Measurements from ENCODE around the gene CAPS.

Gene CAPS

DNA sequence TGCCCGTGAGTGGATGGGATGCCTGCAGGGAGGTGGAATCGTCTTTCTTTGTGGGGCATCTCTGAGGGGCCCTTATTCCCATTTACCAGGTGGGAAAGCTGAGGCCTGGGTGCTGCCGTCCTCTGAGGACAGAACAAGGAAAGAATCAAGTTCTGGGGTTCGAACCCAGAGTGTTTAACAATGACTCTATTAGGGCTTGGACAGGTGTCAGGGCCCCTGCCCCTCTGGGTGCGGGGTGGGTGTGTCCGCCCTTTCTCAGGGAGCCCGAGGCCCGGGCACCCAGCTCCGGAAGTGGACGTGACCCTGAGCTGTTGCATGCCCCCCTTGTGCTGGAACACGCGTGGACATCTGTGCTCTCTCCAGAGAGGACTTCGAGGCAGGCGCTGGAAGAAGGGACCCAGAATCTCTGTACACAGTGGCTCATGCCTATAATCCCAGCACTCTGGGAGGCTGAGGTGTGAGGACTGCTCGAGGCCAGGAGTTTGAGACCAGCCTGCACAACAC lies 21.2 kb upstream of the CAPS start:
- DNase-seq: no peak

GRCh38 chr19:5893296-5893903 lies 20.7 kb upstream of the CAPS start:
- DNase-seq: no peak

DNA sequence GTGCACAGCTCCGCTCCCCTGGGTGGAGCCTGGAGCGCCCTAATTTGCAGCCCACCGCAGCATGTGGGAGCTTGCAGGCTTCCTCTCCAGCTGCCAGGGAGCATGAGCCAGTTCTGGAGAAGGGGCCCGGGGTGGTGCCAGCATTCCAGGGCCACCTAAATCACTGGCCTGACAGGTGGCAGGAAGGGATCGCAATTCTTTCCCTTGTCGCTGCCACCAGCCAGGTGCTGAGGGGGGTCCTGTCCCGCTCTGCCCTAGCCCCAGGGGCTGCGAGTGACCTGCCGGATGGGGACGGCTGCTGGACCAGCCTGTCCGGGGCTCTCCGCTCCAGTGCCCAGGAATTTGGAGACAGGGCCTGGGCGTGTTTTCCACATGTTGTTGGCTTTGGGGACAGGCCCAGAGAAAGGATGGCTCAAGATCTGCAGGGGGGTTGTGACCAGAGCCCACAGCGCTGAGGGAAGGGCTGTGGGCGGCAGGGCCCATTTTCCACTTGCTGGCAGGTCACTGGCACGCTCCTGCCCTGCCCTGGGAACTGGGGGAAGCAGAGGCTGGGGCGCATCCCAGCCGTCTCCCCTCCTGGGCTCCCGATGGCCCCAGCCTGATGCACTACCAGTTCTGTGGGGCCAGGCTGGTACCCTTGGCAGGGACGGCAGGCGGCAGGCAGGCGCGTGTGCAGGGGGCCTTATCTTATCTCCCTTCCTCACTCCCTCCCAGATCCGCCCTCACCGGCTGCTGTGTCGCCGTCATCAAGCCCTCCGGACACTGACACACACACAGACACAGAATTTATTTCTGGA lies 19.9 kb upstream of the CAPS start:
- no peak for DNase-seq

DNA sequence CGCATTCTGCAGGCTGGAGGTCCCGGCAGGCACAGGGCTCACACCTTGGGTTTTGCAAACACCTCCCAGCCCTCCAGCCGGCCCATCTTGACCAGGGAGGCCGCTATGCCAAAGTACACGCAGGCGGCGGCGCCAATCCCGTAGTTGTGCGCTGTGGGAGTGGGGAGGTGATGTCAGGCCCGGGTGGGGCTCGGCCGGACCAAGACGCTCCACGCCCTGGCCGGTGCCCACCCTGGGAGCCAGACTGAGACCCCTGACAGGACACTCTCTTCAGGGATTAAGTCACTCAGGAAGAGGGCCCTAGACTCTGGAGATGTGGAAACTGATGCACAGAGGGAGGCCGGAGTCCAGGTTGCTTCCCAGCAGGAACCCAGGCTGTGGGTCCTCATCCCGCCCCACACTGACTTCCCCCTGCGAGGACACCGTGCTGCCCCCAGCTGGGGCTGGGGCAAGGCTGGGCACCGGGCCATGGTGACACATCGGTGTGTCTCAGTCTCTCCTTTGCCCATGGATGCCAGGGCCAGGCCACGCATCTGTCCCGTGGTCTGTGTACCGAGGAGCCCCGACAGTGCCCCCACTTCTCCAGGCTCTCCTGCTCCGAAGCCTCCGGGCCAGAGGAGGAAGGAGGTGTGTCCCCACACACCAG lies 19.2 kb upstream of the CAPS start:
- no peak for DNase-seq

- no peak for DNase-seq
Observed at GRCh38 chr19:5895409-5895808, 18.6 kb upstream of the CAPS start.

- DNase-seq: no peak
Observed at GRCh38 chr19:5895890-5896289, 18.2 kb upstream of the CAPS start.

DNA sequence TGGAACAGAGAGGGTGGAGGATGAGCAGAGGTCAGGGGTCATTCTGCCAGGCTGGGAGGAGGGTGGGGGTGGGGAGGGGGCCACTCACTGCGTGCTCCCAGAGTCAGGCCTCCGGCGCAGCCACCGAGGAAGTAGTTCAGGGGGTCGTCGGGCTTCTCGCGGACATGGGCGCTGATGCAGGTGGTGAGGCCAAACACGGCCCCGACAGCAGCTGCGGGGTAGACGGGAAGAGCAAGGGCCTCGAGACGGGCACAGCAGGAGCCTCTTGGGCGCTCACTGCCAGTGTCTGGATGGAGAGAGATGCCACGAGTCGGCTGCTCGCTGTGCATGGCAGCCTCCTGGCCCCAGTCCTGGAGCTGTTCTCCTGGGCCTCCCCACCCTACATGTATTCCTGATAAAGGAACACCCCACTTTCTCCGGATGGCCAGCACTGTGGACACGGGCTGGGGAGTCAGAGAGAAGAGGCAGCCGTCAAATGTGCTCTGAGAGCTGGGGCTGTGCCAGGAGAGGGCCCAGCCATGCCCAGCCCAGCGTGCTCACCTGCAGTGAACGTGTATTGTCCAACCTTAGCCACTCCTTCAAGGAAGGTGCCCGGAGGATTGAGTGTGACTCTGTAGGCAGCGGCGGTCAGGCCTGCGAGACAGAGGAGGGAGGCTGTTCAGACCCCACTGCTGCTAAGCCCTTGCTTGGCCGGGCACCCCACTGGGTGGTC lies 17.5 kb upstream of the CAPS start:
- DNase-seq: no peak

DNA sequence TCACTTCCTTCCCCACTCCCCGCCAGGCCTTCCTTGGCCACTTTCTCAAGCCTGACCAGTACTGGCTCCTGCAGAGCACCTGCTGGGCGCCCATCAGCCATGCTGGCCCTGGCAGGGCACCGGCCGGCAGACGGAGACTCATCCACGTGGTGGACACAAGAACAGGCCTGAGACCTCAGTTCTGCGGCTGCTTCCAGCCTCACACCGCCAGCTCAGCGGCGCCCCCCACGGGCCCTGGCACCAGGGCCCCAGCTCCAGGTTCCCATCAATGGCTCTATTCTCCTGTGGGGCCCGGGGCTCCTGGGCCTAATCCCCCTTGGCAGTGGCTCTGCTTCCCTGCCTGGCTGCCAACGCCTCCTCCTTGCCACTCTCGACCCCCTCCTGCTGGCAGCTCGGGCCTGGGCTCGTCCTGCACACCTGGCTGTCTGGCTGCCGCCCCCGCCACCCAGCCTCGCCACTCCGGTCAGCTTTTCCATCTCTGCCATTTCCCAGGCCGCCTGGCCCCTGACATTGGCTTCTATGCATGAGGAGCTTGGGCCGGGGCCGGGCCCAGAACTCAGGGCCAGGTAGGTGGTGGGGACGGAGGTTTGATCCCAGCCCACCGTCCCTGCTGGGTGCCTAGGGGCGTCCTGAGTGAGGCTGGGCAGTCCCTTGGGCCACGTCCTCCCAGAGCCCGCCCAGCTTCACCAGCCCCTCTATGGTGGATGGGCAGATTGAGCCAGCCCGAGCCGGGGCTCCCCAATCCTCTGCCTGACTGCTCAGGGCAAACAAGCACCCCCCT lies 16.7 kb upstream of the CAPS start:
- DNase-seq: no peak

DNA sequence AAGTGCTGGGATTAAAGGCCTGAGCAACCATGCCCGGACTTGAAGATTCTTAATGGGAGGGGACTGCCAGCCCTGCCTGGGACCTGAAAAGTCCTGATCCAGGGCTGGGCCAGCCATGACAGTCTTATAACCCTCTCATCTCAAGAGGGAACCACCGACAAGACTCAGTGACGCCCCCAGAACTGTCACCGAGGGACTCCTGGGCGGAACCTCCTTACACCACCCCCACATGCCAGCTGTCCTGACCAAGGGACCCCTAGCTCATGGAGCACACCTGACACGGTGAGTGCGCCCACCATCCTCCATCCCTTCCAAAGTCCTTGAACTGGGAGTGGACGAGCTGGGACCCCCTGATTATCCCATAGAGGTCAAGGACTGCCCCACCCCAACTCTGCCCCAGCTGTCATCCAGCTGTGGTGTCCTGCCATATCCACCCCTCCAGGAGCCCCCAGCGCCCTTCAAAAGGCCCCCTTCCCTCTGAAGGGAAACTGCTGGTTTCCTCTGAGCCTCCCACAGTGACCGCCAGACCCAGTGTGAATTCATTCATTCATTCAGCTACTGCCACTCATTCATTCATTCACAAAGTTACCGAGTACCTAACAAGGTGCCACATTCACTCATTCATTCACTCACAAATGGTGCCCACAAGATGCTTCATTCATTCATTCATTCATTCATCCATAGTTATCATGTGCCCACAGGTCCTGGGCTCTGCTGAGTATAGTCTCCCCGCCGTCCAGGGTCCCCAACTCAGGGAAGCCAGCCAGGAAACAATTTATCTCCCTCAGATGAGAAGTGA lies 14.1 kb upstream of the CAPS start:
- no peak for DNase-seq

DNA sequence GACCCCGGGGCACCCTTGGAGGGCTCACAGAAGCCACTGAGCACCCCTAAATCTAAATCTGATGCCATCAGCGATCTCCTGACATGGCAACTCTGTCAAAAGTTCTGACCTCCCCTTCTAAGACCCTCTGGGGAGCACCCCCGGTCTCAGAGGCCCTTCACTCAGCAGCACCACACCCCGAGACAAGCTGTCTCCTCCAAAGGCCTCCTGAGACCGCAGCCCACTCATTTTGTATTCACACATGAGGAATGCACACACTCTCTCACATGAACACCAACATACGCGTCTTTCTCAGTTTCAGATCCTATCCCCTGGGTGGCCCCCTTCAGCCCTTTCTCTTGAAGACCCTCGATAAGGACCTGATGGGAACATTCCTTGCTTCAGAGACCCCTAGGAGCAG lies 13.1 kb upstream of the CAPS start:
- DNase-seq: no peak

DNA sequence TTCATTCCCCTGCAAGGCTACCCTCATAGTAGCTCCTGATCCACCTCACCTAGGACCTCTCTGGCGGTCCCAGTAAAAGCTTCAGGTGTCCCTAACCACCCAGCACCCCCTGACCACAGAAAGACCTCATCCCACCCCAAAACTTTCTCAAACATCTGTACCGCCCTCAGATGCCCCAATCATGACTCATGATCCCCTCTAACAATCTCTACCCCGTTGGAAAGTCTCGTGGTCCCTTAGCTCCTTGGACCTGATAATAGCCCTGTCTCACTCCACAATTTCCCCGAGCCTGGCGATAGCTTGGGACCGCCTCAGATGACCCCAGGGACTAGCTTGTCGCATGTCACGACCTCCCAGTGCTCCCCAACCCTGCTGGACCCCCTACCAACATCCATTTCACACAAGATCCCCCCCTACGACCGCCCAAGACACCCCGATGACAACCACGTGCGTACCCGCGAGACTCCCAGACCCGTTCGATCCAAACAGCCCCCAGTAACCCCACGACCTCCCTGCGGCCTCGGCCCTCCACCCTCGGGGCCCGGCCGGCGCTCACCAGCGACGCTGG lies 10.9 kb upstream of the CAPS start:
- DNase-seq: peak in 1 of 2 donors; percentile 15

GRCh38 chr19:5903624-5904351 lies 10.3 kb upstream of the CAPS start, which contains the start of gene NDUFA11:
Gene NDUFA11, minus strand, starts transcription at chr19:5903790. Its CDS starts 82 bp downstream, at chr19:5903708.
- DNase-seq: peak; percentile 97 to 98

GRCh38 chr19:5904352-5905113 lies 9.5 kb upstream of the CAPS start, which contains the start of gene VMAC:
Gene VMAC, plus strand, starts transcription at chr19:5904872. Its CDS starts 19 bp downstream, at chr19:5904891.
- peak; percentile 100 for DNase-seq

- no peak for DNase-seq
Observed at GRCh38 chr19:5905114-5905778, 8.8 kb upstream of the CAPS start.

DNA sequence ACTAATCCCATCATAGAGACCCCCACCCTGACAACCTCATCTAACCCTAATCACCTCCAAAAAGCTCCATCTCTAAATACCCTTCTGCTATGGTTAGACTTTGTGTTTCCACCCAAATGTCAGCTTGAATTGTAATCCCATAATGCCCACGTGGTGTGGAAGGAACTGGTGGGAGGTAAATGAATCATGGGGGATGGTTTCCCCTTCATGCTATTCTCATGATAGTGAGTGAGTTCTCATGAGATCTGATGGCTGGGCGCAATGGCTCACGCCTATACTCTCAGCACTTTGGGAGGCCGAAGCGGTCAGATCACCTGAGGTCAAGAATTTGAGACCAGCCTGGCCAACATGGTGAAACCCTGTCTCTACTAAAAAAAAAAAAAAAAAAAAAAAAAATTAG lies 6.8 kb upstream of the CAPS start:
- DNase-seq: no peak

- DNase-seq: no peak
Observed at GRCh38 chr19:5908773-5909442, 5.1 kb upstream of the CAPS start.

DNA sequence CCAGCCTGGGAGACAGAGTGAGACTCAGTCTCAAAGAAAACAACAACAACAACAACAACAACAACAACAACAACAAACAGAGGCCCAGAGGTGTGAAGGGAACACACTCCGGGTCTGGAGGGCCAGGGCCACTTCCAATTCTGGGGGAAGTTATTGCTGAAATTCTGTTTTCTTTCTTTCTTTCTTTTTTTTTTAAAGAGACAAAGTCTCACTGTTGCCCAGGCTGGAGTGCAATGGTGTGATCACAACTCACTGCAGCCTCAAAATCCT lies 3.5 kb upstream of the CAPS start:
- no peak for DNase-seq

- DNase-seq: no peak
Observed at GRCh38 chr19:5911366-5911765, 2.7 kb upstream of the CAPS start.

DNA sequence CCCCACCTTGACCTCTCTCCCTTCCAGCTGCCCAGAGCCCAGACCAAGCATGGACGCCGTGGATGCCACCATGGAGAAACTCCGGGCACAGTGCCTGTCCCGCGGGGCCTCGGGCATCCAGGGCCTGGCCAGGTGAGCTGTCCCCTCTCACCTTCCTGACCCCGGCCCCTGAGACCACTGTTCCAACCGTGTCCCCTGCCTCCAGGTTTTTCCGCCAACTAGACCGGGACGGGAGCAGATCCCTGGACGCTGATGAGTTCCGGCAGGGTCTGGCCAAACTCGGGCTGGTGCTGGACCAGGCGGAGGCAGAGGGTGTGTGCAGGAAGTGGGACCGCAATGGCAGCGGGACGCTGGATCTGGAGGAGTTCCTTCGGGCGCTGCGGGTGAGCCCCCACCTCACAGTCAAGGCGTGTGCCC lies 312 bp downstream of the CAPS start:
- no peak for DNase-seq
